ENCODE measurements around the gene ASPM.

ASPM gene

GRCh38 chr1:197146101-197147095, at the start of gene ASPM:
Gene ASPM, minus strand, starts transcription at chr1:197146669. Its CDS starts 232 bp downstream, at chr1:197146437.
- DNase-seq (ENCODE audit: low read depth), result peak; percentile 62

GRCh38 chr1:197195100-197195499, 48.6 kb upstream of the ASPM start:
- no peak for DNase-seq (ENCODE audit: low read depth)

GRCh38 chr1:197184190-197184589, 37.7 kb upstream of the ASPM start:
- DNase-seq (ENCODE audit: low read depth), result no peak

- DNase-seq (ENCODE audit: low read depth), result no peak
These were observed 36.8 kb upstream of the ASPM start for GRCh38 chr1:197183195-197183748.

GRCh38 chr1:197182716-197183115, 36.2 kb upstream of the ASPM start:
- no peak for DNase-seq (ENCODE audit: low read depth)

- DNase-seq (ENCODE audit: low read depth), result no peak
These were observed 35.5 kb upstream of the ASPM start for GRCh38 chr1:197181982-197182381.

- DNase-seq (ENCODE audit: low read depth), result no peak
These were observed 33.9 kb upstream of the ASPM start for GRCh38 chr1:197180252-197180878.

- no peak for DNase-seq (ENCODE audit: low read depth)
These were observed 32.5 kb upstream of the ASPM start for GRCh38 chr1:197178998-197179397.

GRCh38 chr1:197174818-197175217, 28.3 kb upstream of the ASPM start:
- DNase-seq (ENCODE audit: low read depth), result no peak

GRCh38 chr1:197173571-197174507, 27.4 kb upstream of the ASPM start:
- DNase-seq (ENCODE audit: low read depth), result no peak

- DNase-seq (ENCODE audit: low read depth), result no peak
These were observed 25.1 kb upstream of the ASPM start for GRCh38 chr1:197171531-197171930.

GRCh38 chr1:197170538-197170937, 24.1 kb upstream of the ASPM start:
- DNase-seq (ENCODE audit: low read depth), result no peak

- no peak for DNase-seq (ENCODE audit: low read depth)
These were observed 13.0 kb upstream of the ASPM start for GRCh38 chr1:197159461-197159860.

- no peak for DNase-seq (ENCODE audit: low read depth)
These were observed 10.2 kb upstream of the ASPM start for GRCh38 chr1:197156692-197157091.

- no peak for DNase-seq (ENCODE audit: low read depth)
These were observed 6.2 kb upstream of the ASPM start for GRCh38 chr1:197152662-197153061.

GRCh38 chr1:197151185-197151584, 4.7 kb upstream of the ASPM start:
- DNase-seq (ENCODE audit: low read depth), result no peak

- no peak for DNase-seq (ENCODE audit: low read depth)
These were observed 4.0 kb upstream of the ASPM start for GRCh38 chr1:197150336-197151005.

- no peak for DNase-seq (ENCODE audit: low read depth)
These were observed 2.9 kb upstream of the ASPM start for GRCh38 chr1:197149340-197149739.

GRCh38 chr1:197145446-197146024, 934 bp downstream of the ASPM start:
- DNase-seq (ENCODE audit: low read depth), result no peak

- no peak for DNase-seq (ENCODE audit: low read depth)
These were observed 1.7 kb downstream of the ASPM start for GRCh38 chr1:197144570-197145325.

All from stimulated activated CD8-positive, alpha-beta memory T cell treated with anti-CD3 and anti-CD28 coated beads, Interleukin-15, amount 100 ng/mL, for 24 hours (primary cell).